ENCODE results near the gene SLC35A1.

DNA sequence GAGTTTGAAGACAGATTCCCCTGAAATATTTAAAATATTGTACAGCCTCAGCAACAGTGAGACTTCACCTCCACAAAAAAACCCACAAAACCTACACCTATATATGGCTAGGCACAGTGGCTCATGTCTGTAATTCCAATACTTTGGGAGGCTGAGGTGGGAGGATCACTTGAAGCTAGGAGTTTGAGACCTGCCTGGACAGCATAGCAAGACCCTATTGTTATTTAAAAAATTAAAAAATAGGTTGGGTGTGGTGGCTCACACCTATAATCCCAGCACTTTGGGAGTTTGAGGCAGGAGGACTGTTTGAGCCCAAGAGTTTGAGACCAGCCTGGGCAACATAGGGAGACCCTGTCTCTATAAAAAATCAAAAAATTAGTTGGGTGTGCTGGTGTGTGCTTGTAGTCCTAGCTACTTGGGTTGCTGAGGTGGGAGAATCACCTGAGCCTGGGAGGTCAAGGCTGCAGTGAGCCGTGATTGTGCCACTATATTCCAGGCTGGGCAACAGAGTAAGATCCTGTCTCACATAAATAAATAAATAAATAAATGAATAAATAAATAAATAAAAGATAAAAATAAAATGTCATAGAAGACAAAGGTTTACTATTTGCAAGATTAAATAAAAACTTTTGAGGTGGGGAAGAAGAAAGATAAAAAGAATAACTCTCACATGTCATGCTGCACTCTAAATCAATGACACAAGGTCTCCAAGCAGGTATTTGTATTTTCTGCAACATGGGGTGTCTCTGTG lies 65.9 kb downstream of the SLC35A1 start:
- TF ChIP-seq POLR2A (IDR thresholded peaks at IDR 0.05; ENCODE audit: low read length) (no peak), GATA1 (IDR thresholded peaks at IDR 0.05; ENCODE audit: low read depth, low read length) (no peak)
